GM12891 (cell line): ENCODE measurements around the gene PHYH.

Experiments used
- DNase-seq: peaks from one replicate; pipeline ENCODE4 v3.0.0; 2011; ENCODE audit warnings: low spot score; ENCODE audit not compliant: insufficient read length
- FAIRE-seq: peaks from 2 replicates; lab custom pipeline; 2011; peaks lifted over from hg19 to GRCh38; lab: Jason Lieb, UNC
- PAX5 ChIP-seq: IDR thresholded peaks from 2 replicates; pipeline ENCODE4 v1.6.1; 2011; ENCODE audit warnings: low read length, moderate library complexity, mild to moderate bottlenecking; ENCODE audit not compliant: insufficient read depth, severe bottlenecking
- POLR2A ChIP-seq: IDR thresholded peaks from 2 replicates; pipeline ENCODE4 v1.6.1; 2011; ENCODE audit warnings: low read depth, low read length, control low read depth
- POLR2AphosphoS5 ChIP-seq: IDR thresholded peaks from 2 replicates; pipeline ENCODE4 v1.6.1; 2011; ENCODE audit warnings: low read depth, low read length, control low read depth
- POU2F2 ChIP-seq: IDR thresholded peaks from 2 replicates; pipeline ENCODE4 v1.6.1; 2011; ENCODE audit warnings: low read depth, mild to moderate bottlenecking, control low read depth, low read length, moderate library complexity
- SPI1 ChIP-seq: IDR thresholded peaks from 2 replicates; pipeline ENCODE4 v1.6.1; 2011; ENCODE audit warnings: low read depth, low read length, control low read depth
- TAF1 ChIP-seq: IDR thresholded peaks from 2 replicates; pipeline ENCODE4 v1.6.1; 2011; ENCODE audit warnings: low read depth, low read length, control low read depth

The PHYH gene

GRCh38 chr10:13231808-13232207, 68.1 kb downstream of the PHYH start:
- DNase-seq: no peak
- TF ChIP-seq PAX5 (no peak), POU2F2 (no peak), POLR2AphosphoS5 (no peak), TAF1 (no peak), POLR2A (no peak), SPI1 (no peak)
- FAIRE-seq: no peak

- TF ChIP-seq PAX5 (no peak), TAF1 (no peak), POLR2A (no peak), SPI1 (no peak), POLR2AphosphoS5 (no peak), POU2F2 (no peak)
- FAIRE-seq: no peak
- DNase-seq: no peak
Measured at GRCh38 chr10:13231190-13231589, 68.7 kb downstream of the PHYH start.
